Psoas muscle (tissue), 8 donors: ENCODE measurements around the gene NFIB. TPM values are rescaled to one million over a fixed set of nuclear protein-coding genes. Genes with fewer than 3 reads are reported as not detected.

ENCODE experiments used
- ATAC-seq, 4 donors: fragments of 200-7000 bp; cut with Tn5 transposase; one replicate each; pipeline ENCODE4 v1.9.1; 2020; ENCODE audit warnings: moderate library complexity in 3 of 4, mild to moderate bottlenecking in 2 of 4
- DNase-seq, 2 donors: peaks; one replicate each; pipeline ENCODE4 v3.0.0-alpha.2; 2020
- H3K27ac ChIP-seq: fragments of 200-600 bp; one replicate; pipeline ENCODE4 v1.8.0; 2022
- H3K27me3 ChIP-seq, 3 donors: fragments of 200-600 bp in 1 of 3; one replicate each; pipeline versions ENCODE4 v1.6.1 to v1.8.0; 2013 to 2022; ENCODE audit warnings: low read length in 2 of 3, mild to moderate bottlenecking in 2 of 3, moderate library complexity in 1 of 3; ENCODE audit not compliant: insufficient read depth in 3 of 3
- H3K36me3 ChIP-seq, 2 donors: fragments of 200-600 bp in 1 of 2; one replicate each; pipeline versions ENCODE4 v1.6.1 to v1.8.0; 2013 to 2022; ENCODE audit warnings: low read depth in 1 of 2, mild to moderate bottlenecking in 1 of 2, moderate library complexity in 1 of 2; ENCODE audit not compliant: insufficient read depth in 1 of 2
- H3K4me1 ChIP-seq: fragments of 200-600 bp; one replicate; pipeline ENCODE4 v1.8.0; 2022
- H3K4me3 ChIP-seq: fragments of 200-600 bp; one replicate; pipeline ENCODE4 v1.8.0; 2022; ENCODE audit warnings: mild to moderate bottlenecking
- H3K9me3 ChIP-seq: fragments of 200-600 bp; one replicate; pipeline ENCODE4 v1.8.0; 2022
- CTCF ChIP-seq: fragments of 200-600 bp; IDR thresholded peaks from one replicate; pipeline ENCODE4 v1.8.0; 2022; ENCODE audit warnings: antibody characterized with exemption
- WGBS, 3 donors: extraction: QIAGEN DNeasy Blood & Tissue Kit; methylation state at CpG; one replicate each; pipeline versions ENCODE4 v1.1.6 to v1.1.7; 2013; 5-methylcytosine and 5-hydroxymethylcytosine counted together
- intact Hi-C, 2 donors: fragments of 100-400 bp; cut with DNase I; formaldehyde crosslinking; loops; one replicate each; pipeline versions ENCODE4 v1.11.0 to v1.14.2; 2022
- polyA plus RNA-seq, 3 donors: library from polyadenylated mRNA; stranded (reverse); fragments of 200-250 nt; gene quantifications; one replicate each; pipeline ENCODE4 v1.2.3, GENCODE V29; 2013
- total RNA-seq, 4 donors: library from RNA; stranded (reverse); fragmentation: NEBNext Ultra II Directional in 2 of 4; extraction: Animal tissue kit (Norgen Biotek cat#: 25700) in 2 of 4; gene quantifications; one replicate each; pipeline versions ENCODE4 v1.2.1 to v1.2.4, GENCODE V29; 2021 to 2023
- donor health status: healthy with polysubstance abuse.
- donor health status: DM: no; HTN: no; CAD: no; lungs with moderate emphysema.
- donor health status: Bipolar disorder and iron deficiency.
- donor health status: healthy.
- donor health status: DM: yes; HTN: yes; CAD: no.
- donor health status: DM: no; HTN: no; CAD: no.
- donor health status: DM: no; HTN: no; CAD: no.
- donor health status: DM: yes; HTN: yes; CAD: no.

Gene NFIB
- total and polyA plus RNA-seq, 7 donors, result 5.8 to 65.1 (median 35.0) TPM

GRCh38 chr9:14245901-14246525, 67.9 kb downstream of the NFIB start:
- no peaks in the 10 kb centered on the region for H3K9me3 ChIP-seq
- TF ChIP-seq CTCF, result no peak
- H3K27ac ChIP-seq, result no peak overlapping the region

GRCh38 chr9:14243514-14244042, 70.4 kb downstream of the NFIB start:
- no peak for ATAC-seq
- Histone ChIP-seq H3K4me3 (no peak overlapping the region), H3K36me3 (no peaks in the 10 kb centered on the region), H3K27ac (no peak overlapping the region), H3K4me1 (peaks cover 51% of the 10 kb centered on the region), H3K9me3 (no peaks in the 10 kb centered on the region), H3K27me3 (no peaks in the 10 kb centered on the region)
- intact Hi-C loops, result no loop called here
- TF ChIP-seq CTCF, result no peak
- WGBS, 3 donors, result 51 to 68% (median 52%) methylated on average over 5 of the region's 5 CpGs
- no peak for DNase-seq

More at GRCh38 chr9:14245901-14246525, 67.9 kb downstream of the NFIB start:
- WGBS, 3 donors, result 66 to 82% (median 70%) methylated on average over 3 of the region's 3 CpGs
- H3K27me3 ChIP-seq, result no peaks in the 10 kb centered on the region
- H3K4me1 ChIP-seq, result peaks cover 38% of the 10 kb centered on the region
- ATAC-seq (no peak), DNase-seq (no peak)
- intact Hi-C loops, result no loop called here
- no peak overlapping the region for H3K4me3 ChIP-seq
- H3K36me3 ChIP-seq, result no peaks in the 10 kb centered on the region

- intact Hi-C loops, result no loop called here
These were observed 71.7 kb downstream of the NFIB start for GRCh38 chr9:14242150-14242805.

GRCh38 chr9:14240537-14240936, 73.4 kb downstream of the NFIB start:
- Histone ChIP-seq H3K9me3 (no peaks in the 10 kb centered on the region), H3K27ac (peak overlapping the region; percentile 27), H3K4me1 (peaks cover 76% of the 10 kb centered on the region), H3K36me3 (no peaks in the 10 kb centered on the region), H3K27me3 (no peaks in the 10 kb centered on the region), H3K4me3 (peak overlapping the region; percentile 35)
- ATAC-seq (peak; percentile 42 to 81 (median 58)), DNase-seq (no peak)
- intact Hi-C loops, result no loop called here
- 11 to 17% (median 12%) methylated on average over 6 of the region's 6 CpGs for WGBS, 3 donors
- TF ChIP-seq CTCF, result no peak

More at GRCh38 chr9:14242150-14242805, 71.7 kb downstream of the NFIB start:
- no peak for ATAC-seq
- no peak for DNase-seq
- no peak overlapping the region for H3K27ac ChIP-seq
- TF ChIP-seq CTCF, result no peak
- H3K4me3 ChIP-seq, result no peak overlapping the region
- H3K36me3 ChIP-seq, result no peaks in the 10 kb centered on the region
- H3K27me3 ChIP-seq, result no peaks in the 10 kb centered on the region
- no peaks in the 10 kb centered on the region for H3K9me3 ChIP-seq
- H3K4me1 ChIP-seq, result peaks cover 61% of the 10 kb centered on the region
